HG03521 (cell line): ENCODE measurements around the gene ZNF800.
"Not testable (repeated sequence)": the region's sequence is repeated elsewhere in the genome, so short reads cannot be mapped to it uniquely, and the experiment has no call there.

ENCODE experiments used
- ATAC-seq: cut with Tn5 transposase; IDR thresholded peaks from one replicate; pipeline ENCODE4 v1.9.1; 2021; ENCODE audit warnings: mild to moderate bottlenecking, moderate library complexity; ENCODE audit not compliant: unreplicated experiment

ZNF800 gene, protein sequence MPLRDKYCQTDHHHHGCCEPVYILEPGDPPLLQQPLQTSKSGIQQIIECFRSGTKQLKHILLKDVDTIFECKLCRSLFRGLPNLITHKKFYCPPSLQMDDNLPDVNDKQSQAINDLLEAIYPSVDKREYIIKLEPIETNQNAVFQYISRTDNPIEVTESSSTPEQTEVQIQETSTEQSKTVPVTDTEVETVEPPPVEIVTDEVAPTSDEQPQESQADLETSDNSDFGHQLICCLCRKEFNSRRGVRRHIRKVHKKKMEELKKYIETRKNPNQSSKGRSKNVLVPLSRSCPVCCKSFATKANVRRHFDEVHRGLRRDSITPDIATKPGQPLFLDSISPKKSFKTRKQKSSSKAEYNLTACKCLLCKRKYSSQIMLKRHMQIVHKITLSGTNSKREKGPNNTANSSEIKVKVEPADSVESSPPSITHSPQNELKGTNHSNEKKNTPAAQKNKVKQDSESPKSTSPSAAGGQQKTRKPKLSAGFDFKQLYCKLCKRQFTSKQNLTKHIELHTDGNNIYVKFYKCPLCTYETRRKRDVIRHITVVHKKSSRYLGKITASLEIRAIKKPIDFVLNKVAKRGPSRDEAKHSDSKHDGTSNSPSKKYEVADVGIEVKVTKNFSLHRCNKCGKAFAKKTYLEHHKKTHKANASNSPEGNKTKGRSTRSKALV

DNA sequence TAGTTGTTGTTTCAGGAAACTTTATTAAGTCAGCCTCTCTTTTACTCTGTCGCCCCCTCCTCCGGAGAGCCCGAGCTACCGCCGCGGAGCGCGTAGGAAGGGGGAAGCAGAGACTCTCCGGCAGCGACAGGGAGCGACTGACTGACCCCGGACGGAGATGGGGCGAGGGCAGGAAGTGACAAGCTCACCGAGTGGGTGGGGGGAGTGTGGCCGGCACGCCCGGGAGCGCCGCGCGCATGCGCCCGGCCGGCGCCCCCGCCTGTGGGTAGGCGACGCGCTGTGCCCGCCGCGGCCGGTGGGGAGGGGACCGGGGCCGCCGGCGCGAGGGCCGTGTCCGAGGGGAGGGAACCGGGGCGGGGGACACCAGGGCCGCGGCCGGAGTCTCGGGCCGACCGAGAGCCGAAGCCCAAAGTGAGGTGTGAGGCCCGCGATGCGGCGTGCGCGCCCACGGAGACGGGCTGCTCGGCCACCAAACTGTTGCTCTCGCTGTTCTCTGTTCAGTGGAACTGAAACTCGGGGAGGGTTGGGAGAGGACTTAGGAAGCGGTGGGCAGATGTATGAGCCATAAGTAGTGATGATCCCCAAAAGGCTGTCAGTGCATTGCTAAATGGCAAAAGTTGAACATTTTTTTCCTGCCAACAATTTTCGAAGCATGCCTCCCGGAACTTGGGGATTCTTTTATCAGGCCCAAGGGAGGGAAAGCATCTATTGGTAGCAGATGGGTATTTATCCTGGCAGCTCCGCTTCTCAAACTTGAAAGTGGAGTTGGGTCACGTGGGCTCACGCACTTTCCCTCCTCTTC is at the start of gene ZNF800:
ZNF800 (minus strand) TSS at position 143 of the 802 bp plus-strand sequence. CDS start 1,151 bp downstream, outside the sequence.
- ATAC-seq = peak; percentile 81

DNA sequence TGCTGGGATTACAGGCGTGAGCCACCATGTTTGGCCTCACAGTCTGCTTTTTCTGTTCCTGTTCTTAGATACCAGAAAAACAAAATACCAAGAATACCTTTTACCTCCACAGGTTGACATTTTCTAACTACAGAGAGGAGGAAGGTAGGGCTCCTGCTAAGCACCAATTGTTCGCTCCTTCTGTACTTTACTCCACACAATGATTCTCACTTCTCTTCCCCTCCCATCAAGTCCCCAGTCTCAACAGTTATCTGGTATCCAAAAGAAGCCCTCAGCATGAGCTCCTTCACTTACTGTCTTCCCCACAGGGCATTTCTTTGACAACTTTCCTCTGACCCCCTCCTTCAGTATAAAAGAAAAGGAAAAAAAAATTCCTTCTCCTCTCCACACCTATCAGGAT is 47.7 kb upstream of the ZNF800 start:
- no peak for ATAC-seq

DNA sequence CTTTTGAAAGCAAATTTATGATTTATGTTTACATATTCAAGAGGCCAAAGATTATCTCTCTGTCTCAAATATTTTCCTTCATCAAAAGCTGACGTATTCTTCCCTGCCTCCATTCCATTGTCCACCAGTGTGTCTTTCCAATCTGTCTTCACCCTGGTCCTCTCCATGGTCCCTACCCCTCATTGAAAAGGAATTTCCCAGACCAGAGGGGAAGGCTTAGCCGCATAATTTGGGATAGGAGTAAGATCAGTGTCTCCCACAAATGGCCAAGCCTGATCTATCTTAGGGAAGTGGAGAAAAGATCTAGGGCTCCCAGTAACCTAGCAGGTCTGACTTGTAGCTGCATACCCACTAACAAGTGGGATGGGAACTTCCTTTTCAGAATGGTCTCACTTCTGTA is 46.3 kb upstream of the ZNF800 start:
- ATAC-seq = no peak

- no peak for ATAC-seq
Measured at GRCh38 chr7:127437837-127438236, 45.3 kb upstream of the ZNF800 start.

- ATAC-seq = no peak
Measured at GRCh38 chr7:127437241-127437640, 44.7 kb upstream of the ZNF800 start.

DNA sequence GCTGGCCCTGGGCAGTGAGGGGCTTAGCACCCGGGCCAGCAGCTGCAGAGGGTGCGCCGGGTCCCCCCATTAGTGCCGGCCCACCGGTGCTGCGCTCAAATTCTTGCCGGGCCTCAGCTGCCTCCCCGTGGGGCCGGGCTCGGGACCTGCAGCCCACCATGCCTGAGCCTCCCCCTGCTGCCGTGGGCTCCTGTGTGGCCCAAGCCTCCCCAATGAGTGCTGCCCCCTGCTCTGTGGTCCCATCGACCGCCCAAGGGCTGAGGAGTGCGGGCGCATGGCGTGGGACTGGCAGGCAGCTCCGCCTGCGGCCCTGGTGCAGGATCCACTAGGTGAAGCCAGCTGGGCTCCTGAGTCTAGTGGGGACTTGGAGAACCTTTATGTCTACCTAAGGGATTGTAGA is 36.8 kb upstream of the ZNF800 start:
- not testable (repeated sequence) for ATAC-seq

DNA sequence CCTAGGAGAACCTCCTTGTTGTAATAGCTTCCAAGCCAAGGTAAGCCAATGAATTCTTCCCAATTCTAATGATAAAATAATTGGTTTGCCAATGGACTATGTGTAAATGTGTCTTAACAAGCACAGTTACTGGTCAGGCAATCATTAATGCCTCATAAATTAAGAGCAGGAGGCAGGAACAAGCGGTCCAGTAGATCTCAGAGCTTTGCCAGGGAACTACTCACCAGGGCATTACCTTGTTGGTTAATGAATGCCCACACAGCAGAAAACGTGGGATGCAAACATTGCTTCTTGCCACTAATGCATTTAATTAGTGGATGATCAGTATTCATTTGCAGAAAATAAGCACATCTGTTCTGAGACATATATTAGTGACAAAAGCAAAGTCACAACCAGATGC is 26.7 kb upstream of the ZNF800 start:
- ATAC-seq = no peak

GRCh38 chr7:127418459-127418858 is 26.0 kb upstream of the ZNF800 start:
- no peak for ATAC-seq

DNA sequence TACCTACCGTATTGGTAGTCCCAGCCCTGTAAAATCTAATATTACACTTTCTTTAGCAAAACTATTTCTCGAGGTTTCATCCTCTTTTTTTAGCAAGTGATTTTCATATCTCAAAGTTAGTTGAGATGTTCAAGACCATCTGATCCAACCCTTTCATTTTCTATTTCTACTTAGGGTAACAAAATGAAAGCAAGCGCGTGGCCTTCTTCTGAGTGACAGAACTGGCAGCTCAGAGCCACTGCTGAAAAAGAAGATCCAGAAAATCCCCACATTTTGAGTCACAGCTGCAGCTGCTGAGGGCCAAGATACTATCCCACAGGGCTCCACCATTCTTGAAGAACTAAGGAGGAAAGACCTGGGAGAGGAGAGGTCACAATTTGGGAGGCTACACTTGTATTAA is 24.8 kb upstream of the ZNF800 start:
- ATAC-seq = peak; percentile 70

GRCh38 chr7:127415060-127415742 is 22.7 kb upstream of the ZNF800 start:
- no peak for ATAC-seq

DNA sequence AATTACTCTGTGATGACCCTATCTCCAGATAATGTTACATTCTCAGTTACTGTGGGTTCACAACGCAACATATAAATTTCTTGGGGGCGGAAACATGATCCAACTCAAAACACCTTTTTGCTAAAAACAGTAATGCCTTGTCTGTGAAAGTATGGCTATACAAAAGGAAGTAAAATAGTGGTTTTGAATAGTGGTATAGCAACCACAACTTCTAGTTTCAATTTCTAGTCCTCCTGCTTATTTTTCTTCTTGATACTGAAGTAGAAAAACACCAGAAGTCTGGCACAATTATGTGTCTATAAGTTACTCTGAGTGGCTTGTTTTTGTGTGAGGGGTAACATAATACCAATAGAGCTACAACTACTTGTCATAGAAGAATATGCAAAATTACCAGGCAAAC is 21.5 kb upstream of the ZNF800 start:
- ATAC-seq = peak; percentile 50

DNA sequence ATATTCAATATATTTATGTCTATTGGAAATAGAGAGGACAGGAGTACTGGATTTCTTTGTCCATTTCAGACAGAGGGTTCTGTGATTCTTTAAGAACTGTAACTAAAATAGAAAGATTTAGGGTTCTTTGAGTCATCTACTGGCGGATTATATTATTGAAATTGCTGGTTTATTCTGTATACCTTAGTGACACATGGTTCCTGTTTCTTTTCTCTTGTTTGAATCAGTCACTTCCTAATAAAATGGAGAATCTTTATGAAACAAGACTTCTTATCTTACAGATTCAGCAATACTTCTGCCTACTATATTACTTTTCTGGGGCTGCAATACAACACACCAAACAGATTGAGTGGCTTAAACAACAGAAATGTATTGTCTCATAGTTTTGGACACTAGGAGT is 20.8 kb upstream of the ZNF800 start:
- no peak for ATAC-seq

DNA sequence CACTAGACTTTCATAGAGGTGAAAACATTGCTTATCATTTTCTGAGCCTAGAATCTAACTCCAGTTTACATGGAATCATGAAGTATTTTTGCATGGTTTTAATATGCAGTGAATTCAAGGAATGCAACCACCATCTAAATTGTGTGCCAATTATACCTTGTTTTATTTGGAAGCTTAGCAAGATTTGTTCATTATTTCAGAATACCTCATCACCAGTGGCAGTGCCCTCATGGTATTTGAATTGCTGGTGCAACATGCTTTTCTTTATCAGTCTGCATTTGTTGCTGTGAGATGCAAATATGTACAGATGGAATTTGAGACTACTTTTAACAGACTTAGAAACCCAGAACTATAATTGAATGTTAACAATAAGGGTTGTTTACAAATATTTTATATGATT is 18.7 kb upstream of the ZNF800 start:
- ATAC-seq = no peak

DNA sequence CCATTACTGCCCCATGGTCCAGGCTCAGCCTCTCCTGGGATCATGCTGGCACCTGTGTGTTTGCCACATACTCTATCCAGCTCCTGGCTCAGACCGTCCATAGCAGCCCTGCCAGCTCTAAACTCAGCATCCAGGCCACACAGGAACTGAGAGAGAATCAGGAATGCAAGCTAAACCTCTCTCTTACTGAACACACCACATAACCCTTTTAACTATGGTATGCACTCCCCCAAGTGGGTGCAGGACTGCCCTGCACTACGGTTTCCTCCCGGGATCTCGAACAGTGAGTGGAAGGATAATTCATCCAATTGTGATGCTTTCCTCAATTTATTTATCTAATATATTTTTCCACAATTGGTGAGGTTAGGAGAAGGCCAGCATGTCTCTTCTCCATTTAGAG is 17.1 kb upstream of the ZNF800 start:
- ATAC-seq = no peak

GRCh38 chr7:127404286-127405072 is 12.0 kb upstream of the ZNF800 start:
- peak; percentile 44 for ATAC-seq

GRCh38 chr7:127396184-127396583 is 3.7 kb upstream of the ZNF800 start:
- ATAC-seq = peak; percentile 13

- not testable (repeated sequence) for ATAC-seq
Measured at GRCh38 chr7:127395104-127395503, 2.6 kb upstream of the ZNF800 start.

DNA sequence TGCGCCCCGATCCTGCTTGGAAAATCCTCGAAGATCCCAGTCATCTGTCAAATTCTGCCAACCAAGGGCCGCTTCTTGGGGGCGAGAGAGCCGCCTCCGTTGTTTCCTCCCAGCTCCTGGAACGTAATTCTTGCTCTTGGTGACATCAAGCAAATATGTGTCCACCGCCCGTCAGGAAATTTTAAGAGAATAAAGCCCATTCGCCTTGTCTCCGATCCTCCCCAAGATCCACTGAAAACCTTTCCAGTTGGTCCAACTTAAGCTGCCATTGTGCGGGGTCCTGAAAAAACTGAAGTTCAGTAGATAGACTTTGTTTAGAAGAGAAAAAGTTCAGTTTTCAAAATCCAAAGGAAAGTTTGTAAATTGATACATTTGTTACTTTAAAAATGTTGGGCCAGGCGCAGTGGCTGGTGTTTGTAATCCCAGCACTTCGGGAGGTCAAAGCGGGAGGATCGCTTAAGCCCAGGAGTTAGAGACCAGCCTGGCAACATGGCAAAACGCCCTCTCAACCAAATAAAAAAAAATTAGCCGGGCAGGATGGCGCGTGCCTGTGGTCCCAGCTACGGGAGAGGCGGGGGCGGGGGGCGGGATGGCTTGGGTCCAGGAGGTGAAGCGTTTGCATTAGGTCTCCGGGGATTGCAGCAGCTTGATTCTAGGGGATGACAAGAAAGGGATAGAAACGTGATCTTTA is 1.0 kb upstream of the ZNF800 start:
- ATAC-seq = no peak

GRCh38 chr7:127392182-127392565 is 334 bp downstream of the ZNF800 start:
- ATAC-seq = peak; percentile 39
